GM18498 (cell line): ENCODE results near the gene C19orf44.
A peak's percentile ranks its signal among the peaks of the same experiment; 100 is the strongest.
"Not testable (repeated sequence)": the region's sequence is repeated elsewhere in the genome, so short reads cannot be mapped to it uniquely, and the experiment has no call there.

Experiments used
- ATAC-seq: cut with Tn5 transposase; IDR thresholded peaks from one replicate; pipeline ENCODE4 v1.9.1; 2021; ENCODE audit warnings: mild to moderate bottlenecking, moderate library complexity; ENCODE audit not compliant: unreplicated experiment

Gene C19orf44

DNA sequence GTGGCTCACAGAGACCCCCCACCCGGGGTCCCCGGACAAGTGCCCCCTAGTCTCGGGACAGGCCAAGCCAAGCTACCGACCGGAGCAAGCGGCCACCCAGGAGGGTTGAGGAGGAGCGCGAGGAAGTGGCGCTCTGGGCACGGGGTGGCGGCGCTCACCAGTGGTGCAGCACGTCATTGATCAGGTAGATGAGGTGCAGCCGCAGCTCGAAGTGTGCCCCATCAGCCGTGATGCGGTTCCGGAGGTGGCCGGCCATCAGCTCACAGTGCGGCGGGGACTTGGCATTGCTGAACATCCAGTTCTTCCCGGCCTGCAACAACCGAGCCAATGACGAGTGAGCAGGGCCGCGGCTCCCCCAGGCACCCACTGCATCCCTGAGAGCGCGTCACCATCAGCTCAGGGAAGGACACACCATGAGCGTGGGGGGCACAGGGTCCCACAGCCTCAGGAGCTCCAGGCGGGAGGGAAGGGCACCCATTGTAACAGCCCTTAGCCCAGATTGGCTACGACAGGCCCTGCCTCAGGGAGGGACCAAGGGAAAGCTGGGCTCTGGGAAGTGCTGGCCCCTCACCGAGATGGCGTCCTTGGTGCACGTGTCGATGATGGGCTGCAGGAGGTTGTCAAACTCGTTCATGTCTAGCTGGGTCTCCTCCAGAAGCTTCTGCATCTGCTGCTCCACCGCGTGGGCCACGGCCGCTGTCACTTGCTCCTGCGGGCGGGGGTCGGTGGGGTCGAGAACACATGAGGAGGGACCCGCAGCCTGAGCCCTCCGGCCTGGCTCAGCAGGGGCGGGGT lies 36.4 kb downstream of the C19orf44 start:
- no peak for ATAC-seq

DNA sequence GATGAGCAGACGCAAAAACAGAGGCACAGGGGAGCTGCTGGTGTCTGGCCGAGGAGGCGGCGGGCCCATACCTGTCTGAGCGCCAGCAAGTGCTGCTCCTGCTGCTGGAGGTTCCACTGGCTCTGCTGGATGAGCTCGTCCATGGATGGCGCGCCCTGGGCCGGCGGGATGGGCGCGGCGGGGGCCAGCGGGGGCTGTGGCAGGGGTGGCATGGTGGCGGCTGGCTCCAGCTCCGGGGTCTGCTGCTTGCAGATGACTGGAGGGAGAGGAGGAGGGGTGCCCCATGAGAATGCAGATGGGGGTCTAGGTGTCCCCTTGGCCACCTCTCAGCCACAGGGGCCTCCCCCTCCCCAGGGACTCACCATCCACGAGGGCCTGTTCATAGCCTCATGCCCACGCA lies 39.2 kb downstream of the C19orf44 start:
- no peak for ATAC-seq

DNA sequence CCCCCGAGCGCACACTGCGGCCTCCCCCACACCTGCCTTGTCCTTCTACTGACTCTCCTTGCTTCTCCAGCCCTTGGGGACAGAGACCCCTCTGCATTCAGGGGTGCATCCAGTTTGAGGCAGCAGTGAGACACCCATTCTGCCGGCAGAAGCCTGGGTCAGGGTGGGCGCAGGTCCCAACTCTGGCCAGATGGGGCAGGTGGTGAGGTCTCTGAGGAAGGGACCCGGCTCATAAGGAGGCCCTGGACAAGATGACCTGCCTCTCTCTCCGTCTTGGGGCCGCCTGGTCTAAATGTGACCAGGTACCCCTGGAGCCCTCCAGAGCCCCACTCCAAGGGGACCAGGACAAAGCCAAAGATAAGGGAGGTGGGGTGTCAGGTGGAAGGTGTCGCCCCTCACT lies 39.9 kb downstream of the C19orf44 start:
- no peak for ATAC-seq

DNA sequence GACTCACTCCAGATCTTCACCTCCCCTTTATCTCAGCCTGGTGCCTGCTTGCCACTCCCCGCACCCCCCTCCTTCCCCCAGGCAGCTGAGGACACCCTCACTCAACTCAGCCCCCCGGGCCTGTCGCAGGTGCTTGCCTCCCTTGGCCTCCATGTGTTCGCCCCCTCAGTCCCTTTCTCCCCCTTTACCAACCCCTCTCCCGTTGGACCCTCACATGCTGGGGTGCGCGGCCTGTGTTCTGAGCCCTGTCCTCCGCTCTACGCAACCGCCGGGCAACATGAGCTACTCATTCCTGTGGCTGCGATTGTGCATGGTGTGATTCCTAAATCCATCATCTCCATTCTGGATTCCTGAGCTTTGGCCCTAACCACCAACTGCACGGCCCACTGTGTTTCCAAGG lies 40.9 kb downstream of the C19orf44 start:
- no peak for ATAC-seq

DNA sequence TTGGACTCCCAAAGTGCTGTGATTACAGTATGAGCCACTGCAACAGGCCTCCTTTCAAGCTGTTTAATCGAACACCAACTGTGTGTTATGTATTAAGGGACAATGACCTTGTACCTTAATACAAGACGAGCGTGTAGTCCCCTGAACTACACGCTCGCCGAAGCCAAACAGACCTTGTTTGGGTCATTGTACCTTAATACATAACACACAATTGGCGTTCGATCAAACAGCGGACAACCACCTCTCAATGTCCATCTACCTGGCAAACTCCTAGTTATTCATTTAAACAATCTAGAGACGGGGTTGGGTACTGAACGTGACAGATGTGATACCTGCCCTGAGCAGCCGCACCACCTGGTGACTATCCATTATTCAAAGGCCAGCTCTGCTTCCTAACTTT lies 44.8 kb downstream of the C19orf44 start:
- no peak for ATAC-seq

DNA sequence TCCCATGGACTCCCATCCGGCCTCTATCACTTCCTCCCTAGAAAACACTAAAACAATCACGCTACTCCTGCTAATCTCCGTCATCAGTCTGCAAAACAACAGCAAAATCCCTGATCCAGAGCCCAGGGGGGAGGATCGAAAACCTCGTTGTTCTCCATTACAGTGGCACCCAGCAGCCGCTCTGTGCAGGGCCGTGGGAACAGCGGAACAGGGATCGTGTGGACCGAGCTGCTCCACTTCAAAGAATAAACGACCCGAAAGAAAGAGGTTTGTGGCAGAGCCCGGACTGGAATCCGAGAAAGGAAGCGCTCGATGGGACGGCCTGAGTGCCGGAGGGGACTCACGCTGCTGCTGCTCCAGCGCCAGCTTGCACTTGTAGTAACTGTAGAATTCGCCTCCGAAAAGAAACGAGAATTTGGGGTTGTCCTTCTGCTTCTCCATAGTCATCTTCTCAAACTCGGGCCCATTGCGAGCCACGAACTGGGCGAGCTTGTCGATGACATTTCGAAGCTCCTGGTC lies 45.4 kb downstream of the C19orf44 start:
- ATAC-seq, result peak; percentile 3

DNA sequence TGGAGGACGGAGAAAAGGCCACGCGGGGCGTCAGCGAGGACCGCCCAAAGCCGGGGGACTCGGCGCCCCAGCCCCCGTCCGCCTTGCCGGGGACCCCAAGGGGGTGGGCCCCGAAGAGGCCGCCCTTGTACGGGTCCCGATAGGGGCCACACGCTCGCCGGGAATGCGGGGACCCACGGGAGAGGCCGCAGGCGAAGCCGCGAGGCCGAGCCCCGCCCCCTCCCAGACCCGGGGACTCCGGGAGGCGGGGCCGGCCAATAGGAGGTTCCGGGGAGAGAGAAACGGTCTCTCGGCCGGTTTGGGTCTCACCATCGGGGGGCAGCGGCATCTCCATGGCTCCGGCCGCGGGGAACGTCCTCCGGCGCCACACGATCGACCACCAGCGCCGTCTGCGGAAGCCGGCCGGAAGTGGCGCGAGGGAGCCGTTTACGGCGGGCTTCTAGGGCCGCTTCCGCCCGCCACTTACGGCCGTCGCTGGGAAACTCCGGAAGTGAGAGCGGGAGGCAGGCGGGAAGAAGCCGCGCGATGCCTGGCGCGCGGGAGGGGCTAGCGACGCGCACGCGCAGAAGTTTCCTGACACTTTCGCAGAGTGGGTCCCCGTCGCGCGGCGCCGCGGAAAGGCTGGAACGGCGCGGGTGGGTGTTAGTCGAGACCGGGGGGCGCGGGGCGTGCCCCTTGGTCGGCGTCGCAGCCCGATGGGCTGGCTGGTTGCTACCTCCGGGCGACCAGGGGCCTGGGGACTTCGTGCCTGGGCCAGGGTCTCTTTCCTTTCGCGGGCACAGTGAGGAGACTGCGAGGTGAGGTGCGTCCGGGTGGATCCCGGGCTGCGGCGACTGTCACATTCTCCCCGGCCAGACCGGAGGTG lies 46.1 kb downstream of the C19orf44 start, which contains the start of gene CHERP:
CHERP (minus strand) TSS at position 393 of the 865 bp plus-strand sequence; CDS start at position 334, 59 bp downstream.
- peak; percentile 81 for ATAC-seq

DNA sequence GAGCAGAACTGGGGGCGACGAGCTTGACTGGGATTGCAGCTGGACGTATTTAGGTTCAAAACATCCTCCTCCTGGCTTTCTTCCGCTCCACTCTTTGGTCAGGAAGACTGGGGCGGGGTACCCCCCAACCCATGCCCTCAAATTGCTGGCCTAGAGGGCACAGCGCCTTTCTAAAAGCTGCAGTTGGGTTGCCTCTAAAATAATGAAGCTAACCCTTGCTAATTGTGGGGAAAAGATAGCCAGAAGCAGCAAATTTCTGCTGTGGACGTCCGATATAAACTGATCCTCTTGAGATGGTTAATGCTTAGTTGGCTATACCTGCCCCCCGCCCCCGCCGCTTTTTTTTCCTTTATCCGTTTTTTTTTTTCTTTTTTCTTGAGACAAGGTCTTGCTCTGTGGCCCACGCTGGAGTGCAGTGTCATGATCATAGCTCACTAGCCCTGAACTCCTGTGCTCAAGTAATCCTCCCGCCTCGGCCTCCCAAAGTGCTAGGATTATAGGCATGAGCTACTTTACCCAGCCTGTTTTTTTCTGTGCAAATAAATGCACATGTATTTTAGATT lies 46.8 kb downstream of the C19orf44 start:
- ATAC-seq, result no peak

DNA sequence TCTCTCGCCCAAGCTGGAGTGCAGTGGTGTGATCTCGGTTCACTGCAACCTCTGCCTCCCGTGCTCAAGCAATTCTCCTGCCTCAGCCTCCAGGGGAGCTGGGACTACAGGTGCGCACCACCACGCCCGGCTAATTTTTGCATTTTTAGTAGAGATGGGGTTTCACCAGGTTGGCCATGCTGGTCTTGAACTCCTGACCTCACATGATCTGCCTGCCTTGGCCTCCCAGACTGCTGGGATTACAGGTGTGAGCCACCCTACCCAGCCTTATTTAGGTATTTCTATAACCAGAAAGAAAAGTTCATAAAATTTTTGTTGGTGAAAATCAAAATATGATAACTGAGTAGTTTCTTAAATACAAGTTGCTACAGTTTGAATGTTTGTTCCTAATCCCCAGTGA lies 47.5 kb downstream of the C19orf44 start:
- not testable (repeated sequence) for ATAC-seq

DNA sequence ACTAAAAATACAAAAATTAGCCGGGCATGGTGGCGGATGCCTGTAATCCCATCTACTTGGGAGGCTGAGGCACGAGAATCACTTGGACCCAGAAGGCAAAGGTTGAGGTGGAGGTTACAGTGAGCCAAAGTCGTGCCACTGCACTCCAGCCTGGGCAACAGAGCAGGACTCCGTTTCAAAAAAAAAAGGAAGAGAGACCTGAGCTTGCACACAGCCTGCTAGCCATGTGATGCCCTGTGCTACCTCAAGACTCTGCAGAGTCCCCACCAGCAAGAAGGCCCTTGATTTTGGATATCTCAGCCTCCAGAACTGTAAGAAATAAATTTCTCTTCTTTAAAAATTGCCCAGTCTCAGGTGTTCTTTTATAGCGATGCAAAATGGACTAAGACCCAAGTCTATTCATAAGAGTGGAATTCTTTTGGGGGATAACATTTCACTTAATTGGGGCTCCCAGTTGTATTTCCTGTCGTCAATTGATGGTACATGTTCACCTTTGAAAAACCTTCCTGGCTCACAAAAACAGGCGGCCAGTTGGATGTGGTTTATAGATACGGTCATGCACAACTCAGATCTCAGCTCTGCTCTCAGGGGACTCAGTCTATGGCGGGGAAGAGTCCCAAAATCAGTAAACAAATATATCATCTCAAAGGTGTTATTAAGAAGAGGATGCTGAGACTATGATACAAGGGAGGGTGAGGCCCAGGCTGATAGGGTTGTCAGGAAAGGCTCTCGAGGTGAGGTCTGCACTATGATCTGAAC lies 48.5 kb downstream of the C19orf44 start:
- no peak for ATAC-seq

DNA sequence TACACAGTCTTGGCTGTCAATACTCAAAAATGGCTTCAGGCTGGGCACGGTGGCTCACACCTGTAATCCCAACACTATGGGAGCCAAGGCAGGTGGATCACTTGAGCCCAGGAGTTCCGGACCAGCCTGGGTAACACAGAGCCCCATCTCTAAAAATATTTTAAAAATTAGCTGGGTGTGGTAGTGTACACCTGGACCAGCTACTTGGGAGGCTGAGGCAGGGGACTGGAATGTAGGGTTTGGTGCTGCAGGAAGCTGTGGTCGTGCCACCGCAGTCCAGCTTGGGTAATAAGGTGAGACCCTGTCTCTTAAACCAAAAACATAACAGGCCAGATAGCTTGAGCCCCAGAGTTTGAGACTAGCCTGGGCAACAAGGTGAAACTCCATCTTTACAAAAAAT lies 52.8 kb downstream of the C19orf44 start:
- ATAC-seq, result no peak

DNA sequence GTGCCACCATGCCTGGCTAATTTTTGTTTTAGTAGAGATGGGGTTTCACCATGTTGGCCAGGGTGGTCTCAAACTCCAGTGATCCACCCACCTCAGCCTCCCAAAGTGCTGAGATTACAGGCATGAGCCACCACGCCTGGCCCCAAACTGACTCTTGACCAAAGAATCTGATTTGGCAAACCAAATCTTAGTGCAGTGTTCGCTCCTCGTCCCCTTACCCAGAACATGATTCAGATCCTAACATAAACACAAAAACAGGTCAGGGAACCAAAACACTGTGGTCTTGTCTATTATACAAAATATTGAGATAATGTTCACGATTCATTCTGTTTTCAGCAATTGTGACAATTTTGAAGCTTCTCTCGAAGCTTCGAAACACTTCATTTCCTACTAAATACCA lies 55.7 kb downstream of the C19orf44 start:
- not testable (repeated sequence) for ATAC-seq

DNA sequence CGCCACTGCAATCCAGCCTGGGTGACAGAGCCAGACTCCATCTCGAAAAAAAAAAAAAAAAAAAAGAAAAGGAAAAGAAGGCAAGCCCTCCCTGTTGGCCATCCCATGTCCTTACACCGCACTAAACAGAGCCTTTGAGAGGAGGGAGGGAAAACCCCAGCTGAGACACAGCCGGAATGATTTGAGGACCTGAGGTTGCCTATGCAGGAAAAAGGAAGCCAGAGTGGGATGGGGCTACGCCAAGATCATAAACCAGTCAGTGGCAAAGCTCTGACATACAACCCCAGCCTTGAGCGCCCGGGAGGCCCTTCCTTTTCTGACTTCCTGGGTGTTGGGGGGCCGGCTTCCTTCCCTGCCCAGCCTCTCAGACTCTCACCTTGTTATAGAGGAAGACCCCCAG lies 58.6 kb downstream of the C19orf44 start:
- no peak for ATAC-seq

DNA sequence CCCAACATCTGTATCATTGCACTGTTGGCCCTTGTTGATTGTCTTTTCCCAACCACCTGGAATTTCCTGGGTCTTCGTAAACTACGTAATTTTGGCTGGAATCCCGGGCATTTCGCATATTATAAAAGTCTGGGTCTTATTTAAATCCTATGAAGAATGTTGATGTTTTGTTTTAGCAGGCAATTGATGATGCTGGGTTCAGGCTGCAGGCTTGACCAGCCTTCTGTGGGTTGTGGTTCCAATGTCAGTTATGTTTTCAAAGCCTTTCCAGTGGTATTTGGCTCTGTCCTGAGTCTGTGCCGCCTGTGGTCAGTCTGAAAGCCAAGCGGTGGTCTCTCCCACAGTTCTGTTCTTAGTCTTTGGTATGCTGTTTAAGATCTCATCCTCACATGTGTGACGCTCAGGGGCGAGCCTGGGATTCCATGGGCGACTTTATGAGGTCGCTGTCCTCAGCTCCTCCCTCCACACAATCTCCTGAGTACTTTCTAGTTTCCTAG lies 63.6 kb downstream of the C19orf44 start:
- no peak for ATAC-seq

DNA sequence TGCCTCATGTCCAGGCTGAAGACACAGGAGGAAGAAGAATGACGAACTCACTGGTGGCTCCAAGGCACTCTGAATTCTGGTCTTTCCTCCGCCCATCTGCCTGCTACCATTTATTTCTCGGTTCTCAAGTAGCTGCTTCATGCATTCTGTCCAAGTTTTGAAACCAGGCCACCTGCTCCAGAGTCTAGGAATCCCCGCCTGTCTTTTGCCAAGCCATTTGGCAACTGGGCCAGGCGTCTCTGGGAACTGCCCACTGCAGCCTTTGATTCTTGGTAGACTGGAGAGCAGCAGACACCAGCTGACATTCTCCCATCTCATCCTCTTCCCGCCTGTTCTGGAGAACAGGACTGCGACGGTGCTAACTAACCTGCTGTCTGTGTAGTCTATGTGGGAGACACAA lies 65.2 kb downstream of the C19orf44 start:
- no peak for ATAC-seq

DNA sequence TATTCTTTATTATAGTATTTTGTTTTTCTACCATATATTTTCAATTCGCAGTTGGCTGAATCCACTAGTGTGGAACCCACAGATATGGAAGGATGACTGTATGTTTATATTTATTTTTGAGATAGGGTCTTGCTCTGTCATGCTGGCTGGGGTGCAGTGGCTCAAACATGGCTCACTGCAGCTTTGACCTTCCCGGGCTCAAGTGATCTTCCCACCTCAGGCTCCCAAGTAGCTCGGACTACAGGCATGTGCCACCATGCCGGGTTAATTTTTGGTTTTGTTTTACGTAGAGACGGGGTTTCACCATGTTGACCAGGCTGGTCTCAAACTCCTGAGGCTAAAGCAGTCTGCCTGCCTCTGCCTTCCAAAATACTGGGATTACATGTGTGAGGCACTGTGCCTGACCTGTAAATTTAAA lies 66.4 kb downstream of the C19orf44 start:
- ATAC-seq, result no peak

DNA sequence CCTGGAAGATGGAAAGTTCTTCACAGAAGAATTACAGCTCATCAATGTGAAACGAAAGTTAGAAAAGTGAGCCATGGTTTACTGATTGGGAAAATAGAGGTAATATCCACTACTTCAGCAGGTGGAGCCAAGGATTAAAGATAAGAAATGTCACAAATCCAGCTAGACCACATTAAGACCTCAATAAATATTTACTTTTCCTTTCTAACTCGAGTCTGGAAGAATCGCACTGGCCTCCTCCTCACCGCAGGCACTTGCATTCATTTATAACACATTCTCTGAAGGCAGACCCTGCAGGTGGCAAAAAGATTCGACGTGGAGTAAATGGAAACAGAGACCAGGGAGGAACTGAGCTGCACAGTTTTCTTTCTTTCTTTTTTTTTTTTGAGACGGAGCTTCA lies 68.6 kb downstream of the C19orf44 start:
- no peak for ATAC-seq

DNA sequence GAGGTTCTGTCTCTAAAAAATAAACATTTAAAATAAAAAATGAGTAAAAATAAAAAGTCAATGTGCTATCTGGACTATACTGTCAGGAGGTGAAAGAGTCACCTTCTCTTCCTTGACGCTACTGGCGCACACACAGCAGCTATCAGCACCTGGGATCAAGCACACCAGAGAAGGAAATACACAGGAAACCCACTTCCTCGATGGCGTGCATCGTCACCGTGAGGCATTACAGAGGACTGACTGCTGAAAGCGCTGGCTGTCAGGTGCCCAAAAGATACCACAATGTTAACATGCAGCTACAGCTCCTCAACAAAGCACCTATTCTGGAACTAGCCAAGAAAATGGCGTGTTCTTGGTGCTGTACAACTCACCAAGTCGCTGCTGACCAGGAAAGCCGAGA lies 70.0 kb downstream of the C19orf44 start:
- ATAC-seq, result no peak

DNA sequence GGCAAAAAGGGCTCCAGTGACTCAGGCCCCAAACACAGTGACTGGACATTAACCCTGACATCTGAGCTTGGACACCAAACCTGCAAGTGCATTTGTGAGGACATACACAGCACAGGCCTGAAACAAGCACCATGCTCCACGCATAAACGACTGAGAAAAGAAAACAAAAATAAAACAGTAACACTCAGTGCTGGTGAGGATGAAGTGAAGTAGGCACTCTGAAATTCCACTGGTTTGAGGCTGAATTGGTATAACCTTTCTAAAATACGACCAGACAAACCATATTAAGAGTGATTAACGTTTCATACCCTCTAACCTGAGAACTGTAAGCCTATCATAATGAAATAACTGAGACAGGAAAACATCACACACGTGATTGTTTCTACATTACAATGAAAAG lies 70.5 kb downstream of the C19orf44 start:
- no peak for ATAC-seq

DNA sequence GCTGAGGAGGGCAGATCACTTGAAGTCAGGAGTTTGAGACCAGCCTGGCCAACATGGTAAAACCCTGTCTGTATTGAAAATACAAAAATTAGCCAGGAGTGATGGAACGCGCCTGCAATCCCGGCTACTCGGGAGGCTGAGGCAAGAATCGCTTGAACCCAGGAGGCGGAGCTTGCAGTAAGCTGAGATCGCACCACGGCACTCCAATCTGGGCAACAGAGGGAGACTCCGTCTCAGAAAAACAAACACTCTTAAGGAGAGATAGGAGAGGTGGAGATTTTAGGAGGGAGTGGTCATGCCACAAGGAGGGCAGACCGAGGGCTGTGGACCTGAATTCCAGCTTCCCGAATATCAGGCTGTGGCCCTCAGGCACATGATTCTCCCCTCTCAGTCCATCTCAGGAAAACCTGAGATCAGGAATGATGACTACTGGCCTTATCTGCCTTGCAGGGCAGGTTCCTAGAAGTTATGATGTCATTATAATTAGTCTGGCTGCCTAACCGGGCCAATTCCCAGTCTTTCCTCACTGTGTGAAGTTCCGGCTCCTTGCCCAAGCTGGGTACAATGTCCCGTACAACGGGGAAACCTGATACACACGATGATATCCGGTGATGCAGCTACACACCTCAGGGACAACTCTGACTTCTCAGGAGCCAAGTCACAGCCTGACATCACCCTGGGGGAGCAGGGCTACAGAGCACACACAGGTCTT lies 73.6 kb downstream of the C19orf44 start:
- ATAC-seq, result no peak
